DOHH2 (cell line): Measurements from ENCODE around the gene CXXC1.
"Not testable (repeated sequence)": the region's sequence is repeated elsewhere in the genome, so short reads cannot be mapped to it uniquely, and the experiment has no call there.

Experiments used
- H3F3A ChIP-seq: fragments of 200-600 bp; sonication (generic), shearing (Covaris generic); 2 replicates; pipeline ENCODE4 v1.6.0; 2016; ENCODE audit warnings: antibody characterized with exemption, mild to moderate bottlenecking; ENCODE audit not compliant: control insufficient read depth, insufficient read depth
- H3K27ac ChIP-seq: fragments of 200-600 bp; sonication (generic); 2 replicates; pipeline ENCODE4 v1.5.1; 2014; ENCODE audit warnings: low read depth, mild to moderate bottlenecking, low read length, moderate library complexity
- H3K27me3 ChIP-seq: fragments of 200-600 bp; sonication (generic); 2 replicates; pipeline ENCODE4 v1.6.1; 2014; ENCODE audit warnings: mild to moderate bottlenecking, low read length, mixed read lengths; ENCODE audit not compliant: control insufficient read depth
- H3K36me3 ChIP-seq: fragments of 200-600 bp; sonication (generic); 2 replicates; pipeline ENCODE4 v1.6.1; 2014; ENCODE audit warnings: mild to moderate bottlenecking, low read length, moderate library complexity, mixed read lengths; ENCODE audit not compliant: control insufficient read depth
- H3K4me1 ChIP-seq: fragments of 200-600 bp; sonication (generic); 2 replicates; pipeline ENCODE4 v1.6.1; 2014; ENCODE audit warnings: mild to moderate bottlenecking, low read length, mixed read lengths; ENCODE audit not compliant: control insufficient read depth
- H3K4me2 ChIP-seq: fragments of 200-600 bp; sonication (generic); 2 replicates; pipeline ENCODE4 v1.6.0; 2014; ENCODE audit warnings: mild to moderate bottlenecking, low read length, moderate library complexity
- H3K4me3 ChIP-seq: fragments of 200-600 bp; sonication (generic); 2 replicates; pipeline ENCODE4 v1.5.1; 2014; ENCODE audit warnings: mild to moderate bottlenecking, low read length, mixed read lengths
- H3K79me2 ChIP-seq: fragments of 200-600 bp; sonication (generic); 2 replicates; pipeline ENCODE4 v1.6.1; 2014; ENCODE audit warnings: mild to moderate bottlenecking, low read length, mixed read lengths; ENCODE audit not compliant: control insufficient read depth
- H3K9me2 ChIP-seq: fragments of 200-600 bp; sonication (generic); replicated peaks from 2 replicates; pipeline ENCODE4 v1.6.1; 2014; ENCODE audit warnings: mild to moderate bottlenecking, low read length, mixed read lengths; ENCODE audit not compliant: control insufficient read depth
- H3K9me3 ChIP-seq: fragments of 200-600 bp; sonication (generic); 2 replicates; pipeline ENCODE4 v1.6.1; 2014; ENCODE audit warnings: antibody characterized with exemption, low read length, mixed read lengths; ENCODE audit not compliant: control insufficient read depth, insufficient read depth
- H4K20me1 ChIP-seq: fragments of 200-600 bp; sonication (generic); 2 replicates; pipeline ENCODE4 v1.6.0; 2014; ENCODE audit warnings: low read depth, mild to moderate bottlenecking, antibody characterized with exemption, low read length, moderate library complexity; ENCODE audit not compliant: control insufficient read depth, insufficient read depth
- CTCF ChIP-seq: fragments of 200-600 bp; sonication (generic); IDR thresholded peaks from one replicate; pipeline ENCODE4 v1.5.1; 2014; ENCODE audit warnings: antibody characterized with exemption, mild to moderate bottlenecking, low read depth, low read length; ENCODE audit not compliant: poor library complexity, severe bottlenecking
- EZH2phosphoT487 ChIP-seq: fragments of 200-600 bp; sonication (generic); IDR thresholded peaks from 2 replicates; pipeline ENCODE4 v1.6.1; 2017; ENCODE audit warnings: borderline replicate concordance, mild to moderate bottlenecking, antibody characterized with exemption, low read length, moderate library complexity, mixed read lengths

The CXXC1 gene

GRCh38 chr18:50250935-50251334 is 36.6 kb downstream of the CXXC1 start:
- Histone ChIP-seq H3K4me3 (no peak overlapping the region), H3K36me3 (no peaks in the 10 kb centered on the region), H3K79me2 (no peaks in the 10 kb centered on the region), H3K9me2 (no peaks in the 10 kb centered on the region), H4K20me1 (no peaks in the 10 kb centered on the region), H3K4me2 (no peak overlapping the region), H3K9me3 (no peaks in the 10 kb centered on the region), H3K27ac (no peak overlapping the region), H3K27me3 (peaks cover 4% of the 10 kb centered on the region), H3K4me1 (no peaks in the 10 kb centered on the region), H3F3A (no peaks in the 10 kb centered on the region)
- TF ChIP-seq CTCF, result no peak
- TF ChIP-seq EZH2phosphoT487, result no peak

GRCh38 chr18:50249576-50249975 is 37.9 kb downstream of the CXXC1 start:
- no peaks in the 10 kb centered on the region for H4K20me1 ChIP-seq
- no peak overlapping the region for H3K4me3 ChIP-seq
- peaks cover 4% of the 10 kb centered on the region for H3K27me3 ChIP-seq
- TF ChIP-seq EZH2phosphoT487 (no peak), CTCF (no peak)
- H3K79me2 ChIP-seq, result no peaks in the 10 kb centered on the region
- no peak overlapping the region for H3K27ac ChIP-seq
- H3K4me2 ChIP-seq, result no peak overlapping the region
- no peaks in the 10 kb centered on the region for H3K9me2 ChIP-seq
- no peaks in the 10 kb centered on the region for H3K36me3 ChIP-seq
- H3K4me1 ChIP-seq, result no peaks in the 10 kb centered on the region
- H3K9me3 ChIP-seq, result no peaks in the 10 kb centered on the region
- H3F3A ChIP-seq, result no peaks in the 10 kb centered on the region

GRCh38 chr18:50247561-50247960 is 39.9 kb downstream of the CXXC1 start:
- H3F3A ChIP-seq, result no peaks in the 10 kb centered on the region
- no peaks in the 10 kb centered on the region for H3K36me3 ChIP-seq
- peaks cover 4% of the 10 kb centered on the region for H3K27me3 ChIP-seq
- H3K9me2 ChIP-seq, result no peaks in the 10 kb centered on the region
- no peaks in the 10 kb centered on the region for H4K20me1 ChIP-seq
- no peaks in the 10 kb centered on the region for H3K4me1 ChIP-seq
- no peak overlapping the region for H3K4me2 ChIP-seq
- H3K27ac ChIP-seq, result no peak overlapping the region
- H3K4me3 ChIP-seq, result no peak overlapping the region
- H3K79me2 ChIP-seq, result no peaks in the 10 kb centered on the region
- H3K9me3 ChIP-seq, result no peaks in the 10 kb centered on the region
- TF ChIP-seq EZH2phosphoT487, result no peak
- TF ChIP-seq CTCF, result no peak

GRCh38 chr18:50241768-50242167 is 45.7 kb downstream of the CXXC1 start:
- H3K9me3 ChIP-seq, H3F3A ChIP-seq, H3K27ac ChIP-seq, H3K9me2 ChIP-seq, H3K4me1 ChIP-seq, H3K79me2 ChIP-seq, H3K4me3 ChIP-seq, H3K36me3 ChIP-seq, H4K20me1 ChIP-seq, H3K27me3 ChIP-seq, H3K4me2 ChIP-seq: not testable (repeated sequence)
